Osteocyte (in vitro differentiated cells): Measurements from ENCODE around the gene CDK5. TPM values are rescaled to one million over a fixed set of nuclear protein-coding genes. Genes with fewer than 3 reads are reported as not detected.

Experiments
- DNase-seq: peaks from one replicate; pipeline ENCODE4 v3.0.0; 2021; ENCODE audit warnings: mixed read lengths; ENCODE audit not compliant: unreplicated experiment; ENCODE audit errors: extremely low spot score
- H3K27ac Mint-ChIP-seq: one replicate; pipeline ENCODE4 v1.8.0; 2021; ENCODE audit warnings: mild to moderate bottlenecking, mixed read lengths; ENCODE audit not compliant: unreplicated experiment
- H3K27me3 Mint-ChIP-seq: one replicate; pipeline ENCODE4 v1.8.0; 2021; ENCODE audit warnings: mixed read lengths; ENCODE audit not compliant: unreplicated experiment
- H3K36me3 Mint-ChIP-seq: one replicate; pipeline ENCODE4 v1.8.0; 2021; ENCODE audit warnings: mixed read lengths; ENCODE audit not compliant: unreplicated experiment
- H3K4me1 Mint-ChIP-seq: one replicate; pipeline ENCODE4 v1.8.0; 2021; ENCODE audit warnings: mixed read lengths; ENCODE audit not compliant: unreplicated experiment
- H3K4me3 Mint-ChIP-seq: one replicate; pipeline ENCODE4 v1.8.0; 2021; ENCODE audit warnings: mild to moderate bottlenecking, moderate library complexity, mixed read lengths; ENCODE audit not compliant: unreplicated experiment
- H3K9me3 Mint-ChIP-seq: one replicate; pipeline ENCODE4 v1.8.0; 2021; ENCODE audit warnings: mixed read lengths; ENCODE audit not compliant: unreplicated experiment
- CTCF ChIP-seq: fragments of 200-600 bp; sonication (generic); IDR thresholded peaks from 2 replicates; pipeline ENCODE4 v1.5.0; 2021; ENCODE audit warnings: antibody characterized with exemption, mild to moderate bottlenecking, moderate library complexity
- total RNA-seq: library from RNA; stranded (reverse); gene quantifications from 2 replicates; pipeline ENCODE4 v1.2.1, GENCODE V29; 2021

The CDK5 gene
- total RNA-seq, 1 donor from 2014 or later, result 18.8 TPM

DNA sequence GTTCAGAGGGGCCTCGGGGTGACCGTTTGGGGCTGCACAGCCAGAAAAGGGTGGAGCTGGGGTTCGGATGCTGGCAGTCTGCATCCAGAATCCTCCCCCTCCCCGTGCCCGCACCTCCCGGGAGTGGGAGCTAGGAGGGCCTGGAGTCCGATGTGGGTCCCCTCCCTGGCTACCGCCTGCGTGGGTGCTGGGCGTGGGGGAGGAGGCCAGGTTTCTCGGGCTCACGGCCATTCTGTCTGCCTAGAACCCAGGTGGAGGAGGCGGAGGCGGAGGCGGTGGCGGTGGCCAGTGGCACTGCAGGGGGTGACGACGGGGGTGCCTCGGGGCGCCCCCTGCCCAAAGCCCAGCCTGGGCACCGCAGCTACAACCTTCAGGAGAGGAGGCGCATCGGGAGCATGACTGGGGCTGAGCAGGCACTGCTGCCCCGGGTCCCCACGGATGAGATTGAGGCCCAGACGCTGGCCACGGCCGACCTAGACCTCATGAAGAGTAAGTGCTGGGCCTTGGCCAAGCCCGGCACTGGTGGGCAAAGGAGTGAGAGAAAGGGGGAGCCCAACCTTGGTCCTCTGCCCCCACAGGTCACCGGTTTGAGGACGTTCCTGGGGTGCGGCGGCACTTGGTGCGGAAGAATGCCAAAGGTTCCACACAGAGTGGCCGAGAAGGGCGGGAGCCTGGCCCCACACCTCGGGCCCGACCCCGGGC is 8.7 kb upstream of the CDK5 start:
- Mint-ChIP-seq H3K4me3 (no peak overlapping the region), H3K27me3 (no peaks in the 10 kb centered on the region), H3K27ac (no peak overlapping the region), H3K4me1 (peaks cover 27% of the 10 kb centered on the region), H3K9me3 (no peaks in the 10 kb centered on the region), H3K36me3 (peaks cover 15% of the 10 kb centered on the region)
- DNase-seq, result no peak
- no peak for TF ChIP-seq CTCF

DNA sequence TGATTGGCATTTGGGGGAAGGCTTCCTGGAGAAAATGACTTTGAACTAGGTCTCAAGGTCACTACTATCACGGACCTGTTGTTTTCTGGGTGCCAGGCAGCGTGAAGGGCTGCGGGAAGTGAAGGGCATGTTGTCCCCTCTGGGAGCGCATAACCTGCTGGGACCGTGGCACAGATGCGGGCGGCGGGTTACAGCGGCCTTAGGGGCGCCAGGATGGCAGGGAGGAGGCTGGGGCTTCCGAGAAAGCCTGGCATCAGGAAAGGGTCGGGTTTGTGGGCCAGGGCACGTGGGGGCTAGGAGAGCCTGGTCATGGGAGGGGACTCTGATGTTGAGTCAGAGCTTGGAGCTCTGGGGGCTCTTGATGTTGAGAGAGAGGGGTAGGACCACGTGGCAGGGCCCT is 7.8 kb upstream of the CDK5 start:
- TF ChIP-seq CTCF, result no peak
- Mint-ChIP-seq H3K4me3 (no peak overlapping the region), H3K27me3 (no peaks in the 10 kb centered on the region), H3K27ac (peak overlapping the region; percentile 14), H3K36me3 (peaks cover 14% of the 10 kb centered on the region), H3K4me1 (peaks cover 34% of the 10 kb centered on the region), H3K9me3 (no peaks in the 10 kb centered on the region)
- DNase-seq, result no peak

DNA sequence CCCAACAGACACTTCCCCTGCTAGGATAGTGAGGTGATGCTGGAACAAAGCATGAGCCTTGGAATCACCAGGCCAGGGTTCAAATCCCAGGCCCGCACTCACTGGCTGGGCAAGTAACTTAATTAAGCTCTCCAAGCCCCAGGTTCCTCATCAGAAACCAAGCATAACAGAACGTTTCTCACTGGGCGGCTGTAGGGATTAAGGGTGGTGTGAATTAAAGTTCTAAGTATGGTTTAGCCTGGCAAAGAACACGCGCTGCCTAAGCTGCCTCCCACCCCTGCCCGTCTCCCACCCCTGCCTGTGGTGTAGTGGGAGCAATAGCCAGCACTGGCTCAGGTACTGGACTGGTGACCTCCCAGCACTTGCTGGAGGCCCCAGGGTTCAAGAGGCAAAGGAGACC is 7.3 kb upstream of the CDK5 start:
- Mint-ChIP-seq H3K36me3 (peaks cover 14% of the 10 kb centered on the region), H3K9me3 (no peaks in the 10 kb centered on the region), H3K4me1 (peaks cover 34% of the 10 kb centered on the region), H3K27me3 (no peaks in the 10 kb centered on the region), H3K4me3 (no peak overlapping the region), H3K27ac (no peak overlapping the region)
- no peak for DNase-seq
- no peak for TF ChIP-seq CTCF

DNA sequence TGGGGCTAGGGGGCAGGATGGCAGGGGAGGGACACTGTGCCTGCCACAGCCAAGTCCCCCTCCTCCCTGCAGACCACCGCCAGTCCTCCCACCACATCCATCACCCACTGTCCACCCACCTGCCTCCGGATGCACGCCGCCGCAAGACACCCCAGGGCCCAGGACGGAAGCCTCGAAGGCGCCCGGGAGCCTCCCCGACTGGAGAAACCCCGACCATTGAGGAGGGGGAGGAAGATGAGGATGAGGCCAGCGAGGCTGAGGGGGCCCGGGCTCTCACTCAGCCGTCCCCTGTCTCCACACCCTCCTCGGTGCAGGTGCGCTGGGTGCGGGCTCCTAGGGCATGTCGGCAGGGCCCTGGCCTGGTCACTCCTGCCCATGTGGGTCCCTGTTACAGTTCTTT is 6.8 kb upstream of the CDK5 start:
- peaks cover 14% of the 10 kb centered on the region for H3K36me3 Mint-ChIP-seq
- H3K4me1 Mint-ChIP-seq, result peaks cover 34% of the 10 kb centered on the region
- H3K4me3 Mint-ChIP-seq, result no peak overlapping the region
- H3K9me3 Mint-ChIP-seq, result no peaks in the 10 kb centered on the region
- no peak for TF ChIP-seq CTCF
- no peak overlapping the region for H3K27ac Mint-ChIP-seq
- no peaks in the 10 kb centered on the region for H3K27me3 Mint-ChIP-seq
- DNase-seq, result no peak

DNA sequence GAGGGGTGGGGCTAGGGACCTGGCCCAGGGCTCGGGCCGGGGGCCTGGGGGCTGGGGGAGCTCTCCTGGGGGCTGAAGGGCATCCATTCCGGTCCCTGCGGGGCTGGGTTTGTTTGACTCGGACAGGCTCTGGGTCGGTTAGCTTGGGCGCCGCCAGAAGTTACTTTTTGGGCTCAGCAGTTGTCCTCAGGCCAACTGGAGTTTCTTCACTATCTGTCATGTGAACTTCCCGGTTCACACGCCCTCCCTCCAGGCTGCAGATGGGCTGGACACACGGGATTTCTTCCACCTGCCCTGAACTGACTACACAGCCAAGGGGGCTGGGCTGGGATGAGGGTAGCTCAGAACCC is 5.5 kb upstream of the CDK5 start:
- no peaks in the 10 kb centered on the region for H3K9me3 Mint-ChIP-seq
- H3K27ac Mint-ChIP-seq, result peak overlapping the region; percentile 62
- peaks cover 11% of the 10 kb centered on the region for H3K36me3 Mint-ChIP-seq
- H3K4me1 Mint-ChIP-seq, result peaks cover 45% of the 10 kb centered on the region
- DNase-seq, result no peak
- no peak for TF ChIP-seq CTCF
- H3K27me3 Mint-ChIP-seq, result no peaks in the 10 kb centered on the region
- H3K4me3 Mint-ChIP-seq, result peak overlapping the region; percentile 40
